Measurements from ENCODE around the gene DCTN4. TPM values are rescaled to one million over a fixed set of nuclear protein-coding genes. Genes with fewer than 3 reads are reported as not detected.

The DCTN4 gene
- total RNA-seq, 1 donor from 2014 or later, result 49.8 TPM

DNA sequence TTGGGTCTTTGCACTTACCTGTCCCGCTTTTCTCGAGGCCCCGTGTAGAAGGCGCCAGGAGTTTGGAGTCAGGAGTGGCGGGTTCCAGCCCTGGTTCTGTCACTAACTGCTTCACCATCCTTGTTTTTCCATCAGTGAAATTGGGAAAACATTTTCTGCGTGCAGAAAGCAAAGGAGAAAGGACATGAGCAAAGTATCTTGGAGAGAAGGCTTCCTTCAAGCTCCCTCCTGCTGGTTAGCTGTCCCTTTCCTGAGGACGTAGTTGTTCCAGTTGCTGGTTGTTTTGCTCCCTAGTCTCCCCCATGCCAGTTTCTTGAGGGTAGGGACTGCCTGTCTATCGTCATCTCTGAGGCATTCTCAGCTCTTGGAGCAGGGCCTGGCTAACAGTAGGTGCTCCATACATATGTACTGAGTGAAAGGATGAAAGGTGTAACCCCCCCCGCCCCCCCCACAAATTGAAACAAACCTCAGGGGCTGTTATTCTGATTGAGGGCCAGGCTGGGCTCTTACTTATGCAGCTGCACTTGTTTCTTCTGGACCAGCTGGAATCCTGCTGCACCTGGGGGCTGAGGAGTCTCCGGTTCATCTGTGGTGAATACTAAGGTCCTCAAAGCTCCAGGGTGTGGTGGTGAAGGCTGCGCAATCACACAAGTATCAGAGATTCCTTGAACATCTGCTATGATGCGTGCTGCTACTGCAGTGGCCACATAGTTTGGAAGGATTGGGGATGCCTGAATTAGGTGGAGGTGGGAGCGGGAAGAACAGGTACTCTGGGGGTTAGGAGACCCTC lies 20.8 kb upstream of the DCTN4 start:
- Mint-ChIP-seq H3K4me3 (peak overlapping the region; percentile 79), H3K4me1 (peaks cover 35% of the 10 kb centered on the region), H3K27me3 (peaks cover 44% of the 10 kb centered on the region), H3K36me3 (ENCODE audit: low read depth) (no peaks in the 10 kb centered on the region), H3K9me3 (no peaks in the 10 kb centered on the region), H3K27ac (no peak overlapping the region)
- ChIA-PET CTCF (interaction anchor here (1.4 to 2.5 kb wide), 2 partner anchors 67 to 219 kb away, joined by 7 to 9 read pairs; partner anchors contain the start of gene IRGM), POLR2A (interaction anchor here (0.5 to 1.3 kb wide), 4 partner anchors 21 to 929 kb away, joined by 3 to 7 read pairs (median 3); partner anchors contain the start of gene DCTN4)
- TF ChIP-seq, protein P1, sequence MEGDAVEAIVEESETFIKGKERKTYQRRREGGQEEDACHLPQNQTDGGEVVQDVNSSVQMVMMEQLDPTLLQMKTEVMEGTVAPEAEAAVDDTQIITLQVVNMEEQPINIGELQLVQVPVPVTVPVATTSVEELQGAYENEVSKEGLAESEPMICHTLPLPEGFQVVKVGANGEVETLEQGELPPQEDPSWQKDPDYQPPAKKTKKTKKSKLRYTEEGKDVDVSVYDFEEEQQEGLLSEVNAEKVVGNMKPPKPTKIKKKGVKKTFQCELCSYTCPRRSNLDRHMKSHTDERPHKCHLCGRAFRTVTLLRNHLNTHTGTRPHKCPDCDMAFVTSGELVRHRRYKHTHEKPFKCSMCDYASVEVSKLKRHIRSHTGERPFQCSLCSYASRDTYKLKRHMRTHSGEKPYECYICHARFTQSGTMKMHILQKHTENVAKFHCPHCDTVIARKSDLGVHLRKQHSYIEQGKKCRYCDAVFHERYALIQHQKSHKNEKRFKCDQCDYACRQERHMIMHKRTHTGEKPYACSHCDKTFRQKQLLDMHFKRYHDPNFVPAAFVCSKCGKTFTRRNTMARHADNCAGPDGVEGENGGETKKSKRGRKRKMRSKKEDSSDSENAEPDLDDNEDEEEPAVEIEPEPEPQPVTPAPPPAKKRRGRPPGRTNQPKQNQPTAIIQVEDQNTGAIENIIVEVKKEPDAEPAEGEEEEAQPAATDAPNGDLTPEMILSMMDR (IDR thresholded peaks at IDR 0.05), result no peak
- DNase-seq, result no peak
- ATAC-seq (ENCODE audit: low read depth), result peak; percentile 8
- intact Hi-C loops (cut with micrococcal nuclease), result loop anchor here (1.0 to 5.0 kb wide), 2 partner anchors 21 to 217 kb away; no protein-coding TSS in a partner anchor

GRCh38 chr5:150778517-150779396 lies 19.9 kb upstream of the DCTN4 start, which contains the start of gene SMIM3:
Gene SMIM3 (plus strand): TSS chr5:150778757. CDS start chr5:150795441, 16,684 bp downstream.
- H3K4me3 Mint-ChIP-seq, result peak within 1 kb of the TSS; percentile 79
- no peaks in the 10 kb centered on the region for H3K9me3 Mint-ChIP-seq
- ChIA-PET CTCF (interaction anchor here (1.4 to 2.5 kb wide), 2 partner anchors 68 to 219 kb away, joined by 7 to 9 read pairs; partner anchors contain the start of gene IRGM), POLR2A (interaction anchor here (1.1 to 1.3 kb wide), 2 partner anchors 21 to 78 kb away, joined by 3 to 7 read pairs; partner anchors contain the start of gene DCTN4)
- intact Hi-C loops (cut with micrococcal nuclease), result loop anchor here (5.0 kb wide), 1 partner anchor 216 kb away; no protein-coding TSS in a partner anchor
- TF ChIP-seq, protein P1 (IDR thresholded peaks at IDR 0.05), result no peak
- no peak within 1 kb of the TSS for H3K27ac Mint-ChIP-seq
- no peak for DNase-seq
- H3K4me1 Mint-ChIP-seq, result peaks cover 33% of the 10 kb centered on the region
- no peaks in the 10 kb centered on the region for H3K36me3 Mint-ChIP-seq (ENCODE audit: low read depth)
- ATAC-seq (ENCODE audit: low read depth), result peak; percentile 27
- peaks cover 43% of the 10 kb centered on the region for H3K27me3 Mint-ChIP-seq

DNA sequence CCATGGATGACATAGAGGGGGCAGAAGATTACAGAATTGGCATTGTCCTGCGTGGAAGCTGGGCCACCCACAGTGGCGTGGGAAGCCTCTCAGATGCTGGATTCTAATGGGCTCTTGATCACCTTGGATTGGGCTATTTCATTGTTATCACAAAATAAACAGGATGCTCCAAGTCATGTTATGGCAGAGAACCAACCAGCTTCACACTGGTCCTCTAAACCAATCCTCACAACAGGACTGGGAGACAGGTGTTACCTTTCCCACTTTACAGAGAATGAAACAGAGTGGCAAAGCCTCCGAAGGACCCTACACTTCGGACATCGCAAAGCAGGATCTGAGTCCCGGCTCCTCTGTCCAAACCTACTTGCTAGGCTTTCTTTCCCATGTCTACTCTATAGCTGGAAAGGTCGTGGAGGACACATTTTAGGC lies 19.3 kb upstream of the DCTN4 start:
- intact Hi-C loops (cut with micrococcal nuclease), result loop anchor here (5.0 kb wide), 1 partner anchor 216 kb away; no protein-coding TSS in a partner anchor
- Mint-ChIP-seq H3K36me3 (ENCODE audit: low read depth) (no peaks in the 10 kb centered on the region), H3K27me3 (peaks cover 47% of the 10 kb centered on the region), H3K4me1 (peaks cover 30% of the 10 kb centered on the region), H3K27ac (no peak overlapping the region), H3K4me3 (peak overlapping the region; percentile 79), H3K9me3 (no peaks in the 10 kb centered on the region)
- POLR2A ChIA-PET, result no interaction called here
- DNase-seq (no peak), ATAC-seq (ENCODE audit: low read depth) (no peak)
- TF ChIP-seq, protein P1 (IDR thresholded peaks at IDR 0.05), result no peak
- CTCF ChIA-PET, result interaction anchor here (1.4 to 2.5 kb wide), 2 partner anchors 68 to 218 kb away, joined by 7 to 9 read pairs; partner anchors contain the start of gene IRGM

GRCh38 chr5:150777685-150778084 lies 18.9 kb upstream of the DCTN4 start:
- no peaks in the 10 kb centered on the region for H3K9me3 Mint-ChIP-seq
- H3K27ac Mint-ChIP-seq, result no peak overlapping the region
- ChIA-PET CTCF (no interaction called here), POLR2A (no interaction called here)
- TF ChIP-seq, protein P1 (IDR thresholded peaks at IDR 0.05), result no peak
- H3K4me1 Mint-ChIP-seq, result peaks cover 30% of the 10 kb centered on the region
- no peak for DNase-seq
- no peaks in the 10 kb centered on the region for H3K36me3 Mint-ChIP-seq (ENCODE audit: low read depth)
- ATAC-seq (ENCODE audit: low read depth), result no peak
- H3K4me3 Mint-ChIP-seq, result no peak overlapping the region
- peaks cover 47% of the 10 kb centered on the region for H3K27me3 Mint-ChIP-seq
- intact Hi-C loops (cut with micrococcal nuclease), result loop anchor here (5.0 kb wide), 1 partner anchor 215 kb away; no protein-coding TSS in a partner anchor
